Measurements from ENCODE around the gene SMIM29.

The SMIM29 gene

GRCh38 chr6:34239893-34240292, 8.9 kb downstream of the SMIM29 start:
- DNase-seq = no peak

DNA sequence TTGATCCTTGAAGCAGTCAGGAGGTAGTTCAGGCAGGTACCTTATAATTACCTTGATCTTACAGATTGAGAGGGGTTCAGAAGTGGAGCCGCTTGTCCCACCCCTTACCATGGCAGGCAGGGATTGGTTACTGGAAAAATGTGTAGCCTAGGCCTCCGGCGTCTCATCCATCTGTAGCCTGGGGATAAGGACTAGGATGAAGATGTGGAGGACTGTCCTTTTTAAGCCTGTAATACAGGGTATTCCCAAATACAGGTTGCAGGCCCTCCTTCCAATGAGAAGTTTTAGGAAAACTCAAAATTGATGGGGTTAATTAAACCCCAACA, 9.3 kb downstream of the SMIM29 start:
- no peak for DNase-seq

- DNase-seq = no peak
These were observed 10.0 kb downstream of the SMIM29 start for GRCh38 chr6:34238585-34239499.

DNA sequence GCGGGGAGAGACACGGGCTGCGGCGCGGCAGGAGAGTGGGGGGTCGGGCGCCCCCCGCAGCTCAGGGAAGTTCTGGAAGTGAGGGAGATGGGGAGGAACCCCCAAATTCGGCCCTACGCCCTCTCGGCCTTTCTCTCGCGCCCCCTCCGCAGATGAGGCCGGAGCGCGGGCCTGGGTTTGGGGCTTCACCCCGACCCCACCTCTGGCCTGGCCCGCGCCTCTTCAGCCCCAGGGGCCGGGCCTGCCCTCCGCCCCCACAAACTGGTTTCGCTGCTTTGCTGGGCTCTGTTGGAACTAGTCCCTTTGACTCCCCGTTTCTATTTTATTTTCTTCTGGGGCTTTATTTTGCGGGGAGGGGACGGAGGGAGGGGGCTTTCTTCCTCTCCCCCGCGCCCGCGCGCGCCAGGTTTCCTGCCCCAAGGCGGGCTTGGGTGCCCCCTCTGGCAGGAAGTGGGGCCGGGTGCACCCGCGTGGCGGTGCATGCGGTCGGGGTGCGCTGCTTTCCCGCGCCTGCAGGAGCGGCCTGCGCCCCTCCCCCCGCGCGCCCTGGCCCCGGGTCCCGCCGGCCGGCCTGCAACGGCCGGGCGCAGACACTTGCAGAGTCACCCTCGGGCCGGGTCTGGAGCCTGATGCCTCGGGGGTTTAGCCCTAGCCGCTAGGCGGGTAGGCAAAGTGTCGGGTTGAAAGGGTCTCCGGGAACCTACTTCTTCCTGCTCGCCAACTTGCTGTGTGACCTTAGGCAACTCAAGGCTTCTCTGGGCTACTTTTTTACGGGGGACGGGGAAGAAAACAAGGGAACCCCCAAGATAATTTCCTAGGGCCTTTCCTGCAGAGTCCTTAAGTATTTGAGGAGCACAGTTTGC, 10.9 kb downstream of the SMIM29 start:
- peak; percentile 55 to 71 for DNase-seq

GRCh38 chr6:34237316-34237721, 11.5 kb downstream of the SMIM29 start:
- no peak for DNase-seq

- peak; percentile 80 to 87 for DNase-seq
These were observed 12.1 kb downstream of the SMIM29 start, which contains the start of gene HMGA1 for GRCh38 chr6:34236443-34237315. Gene HMGA1 (plus strand): TSS chr6:34236873. CDS start chr6:34240781, 3,908 bp downstream.

GRCh38 chr6:34236131-34236442, 12.7 kb downstream of the SMIM29 start:
- DNase-seq = no peak

DNA sequence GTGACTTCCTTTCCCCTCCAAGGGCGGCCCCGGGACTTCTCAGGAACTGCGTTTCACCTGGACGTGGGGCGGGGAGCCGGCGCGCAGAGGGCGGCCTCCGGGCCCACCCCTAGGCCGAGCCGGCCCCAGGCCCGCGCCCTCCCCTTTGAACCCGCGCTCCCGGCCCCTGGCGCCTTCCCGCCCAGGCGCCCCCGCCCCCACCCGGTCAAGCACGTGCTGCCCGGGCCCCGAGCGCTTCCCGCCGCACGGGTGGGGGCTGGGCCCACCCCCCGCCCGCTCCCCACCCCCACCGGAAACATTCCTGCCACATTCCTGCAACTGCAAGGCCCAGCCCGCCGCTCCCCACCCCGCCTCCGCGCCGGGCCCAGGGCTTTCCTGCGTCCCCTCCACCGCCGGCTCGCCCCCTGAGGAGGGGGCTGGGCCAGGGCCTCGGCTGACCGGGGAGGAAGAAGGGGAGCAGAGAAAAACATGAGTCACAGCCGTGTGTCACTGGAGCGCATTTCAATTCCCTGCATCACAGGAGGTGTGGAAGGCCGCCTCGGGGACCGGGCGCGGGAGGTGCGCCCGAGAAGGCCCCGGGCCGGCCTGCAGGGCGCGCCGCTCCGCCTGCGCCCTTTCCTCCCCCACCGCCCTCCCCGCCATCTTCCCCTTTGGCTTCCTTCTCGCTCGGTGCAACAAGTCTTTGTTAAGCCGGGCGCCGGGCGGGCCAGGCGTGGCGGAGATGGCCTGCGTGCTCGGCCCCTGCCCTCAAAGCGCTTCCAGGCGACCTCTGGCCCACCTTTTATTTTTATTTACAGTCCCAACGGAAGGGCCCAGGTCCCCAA, 13.3 kb downstream of the SMIM29 start:
- DNase-seq = no peak

GRCh38 chr6:34234667-34235306, 14.0 kb downstream of the SMIM29 start:
- no peak for DNase-seq

DNA sequence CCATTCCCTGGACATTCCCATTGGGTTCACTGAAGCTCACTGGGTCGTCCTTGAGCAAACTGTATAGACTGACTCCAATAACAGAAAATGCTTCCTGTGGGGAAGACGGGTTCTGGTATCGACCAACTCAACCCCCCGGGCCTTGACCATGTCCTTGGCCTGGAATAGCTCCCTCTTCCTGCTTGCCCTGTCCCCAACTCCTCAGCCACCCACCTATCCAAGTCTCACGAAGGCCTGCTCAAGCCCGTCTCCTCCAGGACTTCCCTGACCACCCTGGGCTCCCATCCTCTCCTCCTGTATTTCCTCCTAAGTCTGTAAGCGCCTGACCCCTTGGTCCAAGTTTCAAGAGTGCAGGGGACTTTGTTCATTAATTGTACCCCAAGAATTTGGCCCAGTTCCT, 14.9 kb downstream of the SMIM29 start:
- DNase-seq = no peak

- DNase-seq = no peak
These were observed 15.9 kb downstream of the SMIM29 start for GRCh38 chr6:34232901-34233300.

- DNase-seq = no peak
These were observed 17.1 kb downstream of the SMIM29 start for GRCh38 chr6:34231566-34232336.

GRCh38 chr6:34230653-34231371, 18.0 kb downstream of the SMIM29 start:
- no peak for DNase-seq

DNA sequence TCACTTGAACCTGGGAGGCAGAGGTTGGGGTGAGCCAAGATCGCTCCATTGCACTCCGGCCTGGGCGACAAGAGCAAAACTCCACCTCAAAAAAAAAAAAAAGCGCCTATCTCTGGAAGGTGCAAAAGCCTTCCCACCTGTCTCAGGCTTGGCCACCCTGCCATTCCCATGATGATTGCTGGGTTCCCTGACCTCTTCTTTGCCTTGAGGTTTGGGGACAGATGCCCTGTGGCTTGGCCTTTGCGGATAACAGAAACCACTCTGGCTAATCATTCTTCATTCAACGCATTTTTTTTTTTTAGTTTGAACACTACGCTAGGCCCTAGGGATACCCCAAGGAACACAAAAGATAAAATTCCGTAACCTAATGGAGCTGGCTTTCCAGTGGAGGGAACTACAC, 18.9 kb downstream of the SMIM29 start:
- no peak for DNase-seq

DNA sequence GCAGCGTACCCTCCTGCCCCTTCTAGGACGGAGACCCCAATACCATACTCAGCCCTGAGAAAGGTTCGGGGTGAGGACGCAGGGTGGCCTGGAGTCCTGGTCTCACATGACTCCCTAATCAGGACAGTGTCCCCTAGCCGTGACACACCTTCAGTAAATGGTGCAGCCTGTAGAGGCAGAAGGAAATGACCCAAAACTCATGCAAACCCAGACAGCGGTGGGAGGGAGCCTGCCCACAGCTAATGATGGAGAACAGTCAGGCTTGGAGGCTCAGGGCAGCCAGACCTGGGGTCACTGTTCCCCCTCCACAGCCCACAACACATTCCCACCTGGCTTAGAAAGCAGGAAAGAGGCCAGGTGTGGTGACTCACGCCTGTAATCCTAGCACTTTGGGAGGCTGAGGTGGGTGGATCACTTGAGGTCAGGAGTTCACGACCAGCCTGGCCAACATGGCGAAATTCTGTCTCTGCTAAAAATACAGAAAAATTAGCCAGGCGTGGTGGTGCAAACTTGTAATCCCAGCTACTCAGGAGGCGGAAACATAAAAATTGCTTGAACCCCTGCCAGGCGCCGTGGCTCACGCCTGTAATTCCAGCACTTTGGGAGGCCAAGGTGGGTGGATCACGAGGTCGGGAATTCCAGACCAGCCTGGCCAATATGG, 20.9 kb downstream of the SMIM29 start:
- no peak for DNase-seq

- no peak for DNase-seq
These were observed 21.8 kb downstream of the SMIM29 start for GRCh38 chr6:34226731-34227586.

DNA sequence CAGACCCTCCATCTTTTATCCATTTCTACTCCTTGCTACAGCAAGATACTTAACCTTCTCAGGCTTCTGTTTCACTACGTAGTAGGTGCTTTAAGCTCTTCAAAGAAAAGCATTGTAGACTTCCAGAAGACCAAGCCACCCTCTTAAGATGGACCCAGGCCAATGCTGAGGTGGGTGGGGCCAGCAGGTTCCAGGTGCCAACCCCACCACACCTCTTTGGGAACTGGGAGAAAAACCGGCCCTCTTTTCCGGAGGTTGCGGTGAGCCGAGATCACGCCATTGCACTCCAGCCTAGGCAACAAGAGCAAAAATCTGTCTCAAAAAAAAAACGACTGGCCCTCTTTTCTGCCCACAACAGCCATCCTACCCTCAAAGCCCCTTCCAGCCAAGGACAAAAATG, 22.7 kb downstream of the SMIM29 start:
- no peak for DNase-seq

DNA sequence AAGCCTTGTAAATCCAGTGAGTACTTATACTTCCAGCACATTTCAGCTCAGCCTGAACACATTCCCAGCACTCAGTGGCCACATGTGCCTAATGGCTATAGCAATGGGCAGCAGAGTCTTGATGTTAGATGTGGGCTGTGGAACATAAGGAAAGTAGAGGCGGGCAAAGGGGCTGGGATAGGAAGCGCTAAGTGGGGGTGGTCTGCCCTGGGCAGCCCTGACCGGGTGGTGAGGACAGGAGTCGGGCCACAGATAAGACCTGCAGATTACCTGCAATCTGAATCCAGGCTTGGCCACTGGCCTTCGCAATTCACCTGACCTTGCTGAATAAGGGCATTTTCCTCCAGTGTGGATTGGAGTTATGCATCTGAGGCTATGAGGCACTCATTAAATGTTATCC, 23.3 kb downstream of the SMIM29 start:
- DNase-seq = no peak
